Activated naive CD8-positive, alpha-beta T cell treated with anti-CD3 and anti-CD28 coated beads, Interleukin-2, amount 10 ng/mL, durations not matched to agents 7 days and 5 days (primary cell): ENCODE data around the gene FRK. TPM values are rescaled to one million over a fixed set of nuclear protein-coding genes. Genes with fewer than 3 reads are reported as not detected.

ENCODE experiments used
- ATAC-seq: fragments of 150-1000 bp; cut with Tn5 transposase; one replicate; pipeline ENCODE4 v1.10.0; 2021; ENCODE audit warnings: low read depth, moderate library complexity
- POLR2A ChIA-PET: fragments of 350-600 bp; sonication (Branson Sonifier 250); formaldehyde crosslinking; loops from one replicate; lab custom pipeline; 2021; ENCODE audit warnings: antibody characterized with exemption; lab: Charles Lee
- DNase-seq: peaks from one replicate; pipeline ENCODE4 v3.0.0; 2021
- H3K27ac Mint-ChIP-seq: one replicate; pipeline ENCODE4 v1.8.0; 2022; ENCODE audit warnings: mild to moderate bottlenecking, mixed read lengths
- H3K27me3 Mint-ChIP-seq: one replicate; pipeline ENCODE4 v1.8.0; 2022; ENCODE audit warnings: mild to moderate bottlenecking, moderate library complexity, mixed read lengths
- H3K36me3 Mint-ChIP-seq: one replicate; pipeline ENCODE4 v1.8.0; 2021; ENCODE audit warnings: mild to moderate bottlenecking, mixed read lengths
- H3K4me1 Mint-ChIP-seq: one replicate; pipeline ENCODE4 v1.8.0; 2021; ENCODE audit warnings: mixed read lengths
- H3K4me3 Mint-ChIP-seq: one replicate; pipeline ENCODE4 v1.8.0; 2022; ENCODE audit warnings: mild to moderate bottlenecking, moderate library complexity, mixed read lengths
- H3K9me3 Mint-ChIP-seq: one replicate; pipeline ENCODE4 v1.8.0; 2021; ENCODE audit warnings: mixed read lengths
- total RNA-seq, 2 experiments: library from RNA; stranded (reverse); gene quantifications; one replicate each; pipeline ENCODE4 v1.2.3, GENCODE V29; 2021

FRK gene, protein sequence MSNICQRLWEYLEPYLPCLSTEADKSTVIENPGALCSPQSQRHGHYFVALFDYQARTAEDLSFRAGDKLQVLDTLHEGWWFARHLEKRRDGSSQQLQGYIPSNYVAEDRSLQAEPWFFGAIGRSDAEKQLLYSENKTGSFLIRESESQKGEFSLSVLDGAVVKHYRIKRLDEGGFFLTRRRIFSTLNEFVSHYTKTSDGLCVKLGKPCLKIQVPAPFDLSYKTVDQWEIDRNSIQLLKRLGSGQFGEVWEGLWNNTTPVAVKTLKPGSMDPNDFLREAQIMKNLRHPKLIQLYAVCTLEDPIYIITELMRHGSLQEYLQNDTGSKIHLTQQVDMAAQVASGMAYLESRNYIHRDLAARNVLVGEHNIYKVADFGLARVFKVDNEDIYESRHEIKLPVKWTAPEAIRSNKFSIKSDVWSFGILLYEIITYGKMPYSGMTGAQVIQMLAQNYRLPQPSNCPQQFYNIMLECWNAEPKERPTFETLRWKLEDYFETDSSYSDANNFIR
- total RNA-seq = under 1 TPM; 0.03 to 0.06 TPM

DNA sequence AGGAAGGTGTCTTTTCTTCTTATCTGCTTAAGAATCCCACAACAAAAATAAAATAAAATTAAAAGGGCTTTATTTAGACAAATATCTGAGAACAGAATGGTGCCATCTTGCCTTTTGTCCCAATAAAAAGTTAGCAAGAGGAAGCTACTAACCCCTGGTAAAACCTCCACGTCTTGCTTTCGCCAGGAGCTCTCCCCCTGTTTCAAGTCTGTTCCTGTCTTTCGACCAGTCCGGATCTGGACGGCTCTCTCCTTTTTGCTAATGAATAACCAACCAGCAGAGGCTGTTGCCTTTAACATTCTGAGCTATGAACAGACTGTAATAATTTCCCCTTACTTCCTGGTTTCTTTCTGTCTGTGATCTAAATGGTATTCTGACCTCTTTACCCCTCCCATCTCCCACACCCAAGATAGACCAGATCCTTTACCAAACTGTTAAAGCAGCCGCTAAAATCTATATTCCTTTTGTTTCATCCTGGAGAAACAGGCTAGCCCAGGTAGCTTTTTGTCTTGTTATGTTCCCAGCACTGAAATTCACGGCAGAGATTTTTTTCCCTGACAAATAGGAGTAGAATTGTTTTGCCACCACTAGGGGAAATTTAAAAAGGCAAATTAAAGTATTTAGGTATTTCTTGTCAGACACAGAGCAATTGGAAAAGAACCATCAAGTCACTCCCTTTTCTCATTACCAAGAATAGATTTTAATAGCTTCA lies at the start of gene FRK:
FRK (minus strand) TSS at position 320 of the 712 bp plus-strand sequence. CDS start 580 bp downstream, outside the sequence.
- DNase-seq = no peak
- H3K27me3 Mint-ChIP-seq = peaks cover 18% of the 10 kb centered on the region
- POLR2A ChIA-PET = no interaction called here
- no peak within 1 kb of the TSS for H3K27ac Mint-ChIP-seq
- H3K36me3 Mint-ChIP-seq = no peaks in the 10 kb centered on the region
- ATAC-seq = no peak
- no peaks in the 10 kb centered on the region for H3K4me1 Mint-ChIP-seq
- H3K9me3 Mint-ChIP-seq = no peaks in the 10 kb centered on the region
- no peak within 1 kb of the TSS for H3K4me3 Mint-ChIP-seq

GRCh38 chr6:116108836-116109235 lies 48.1 kb upstream of the FRK start:
- Mint-ChIP-seq H3K27me3 (no peaks in the 10 kb centered on the region), H3K9me3 (no peaks in the 10 kb centered on the region), H3K27ac (no peak overlapping the region), H3K36me3 (peaks cover 12% of the 10 kb centered on the region), H3K4me3 (no peak overlapping the region), H3K4me1 (peaks cover 11% of the 10 kb centered on the region)
- no peak for DNase-seq
- POLR2A ChIA-PET = interaction anchor here (0.7 kb wide), 1 partner anchor 8 kb away, joined by 3 read pairs; the partner anchor contains the start of gene NT5DC1
- no peak for ATAC-seq

DNA sequence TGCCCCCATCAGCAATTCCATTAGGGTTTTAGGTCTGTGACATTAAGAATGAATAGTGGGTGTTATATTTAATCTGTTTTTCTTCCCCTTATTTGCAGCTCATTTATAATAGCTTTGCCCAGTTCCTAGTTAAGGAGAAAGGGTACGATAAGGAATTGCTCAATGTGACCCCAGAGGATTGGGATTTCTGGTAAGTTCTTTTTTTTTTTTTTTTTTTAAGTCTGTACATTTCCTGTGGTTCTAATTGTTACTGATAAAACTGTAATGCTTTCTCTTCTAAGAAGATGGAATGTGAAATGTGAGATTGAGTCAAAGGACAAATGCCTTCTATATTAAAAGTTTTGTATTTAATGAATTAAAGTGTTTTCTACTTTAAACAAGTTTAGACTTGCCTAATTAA lies 45.5 kb upstream of the FRK start:
- H3K4me3 Mint-ChIP-seq = no peak overlapping the region
- H3K9me3 Mint-ChIP-seq = no peaks in the 10 kb centered on the region
- DNase-seq (no peak), ATAC-seq (no peak)
- POLR2A ChIA-PET = no interaction called here
- H3K27me3 Mint-ChIP-seq = no peaks in the 10 kb centered on the region
- H3K36me3 Mint-ChIP-seq = peaks cover 14% of the 10 kb centered on the region
- peaks cover 27% of the 10 kb centered on the region for H3K4me1 Mint-ChIP-seq
- H3K27ac Mint-ChIP-seq = no peak overlapping the region

GRCh38 chr6:116105247-116105646 lies 44.6 kb upstream of the FRK start:
- Mint-ChIP-seq H3K4me3 (no peak overlapping the region), H3K9me3 (no peaks in the 10 kb centered on the region), H3K4me1 (peaks cover 28% of the 10 kb centered on the region), H3K27ac (no peak overlapping the region), H3K36me3 (peaks cover 10% of the 10 kb centered on the region), H3K27me3 (no peaks in the 10 kb centered on the region)
- POLR2A ChIA-PET = no interaction called here
- DNase-seq (no peak), ATAC-seq (no peak)

DNA sequence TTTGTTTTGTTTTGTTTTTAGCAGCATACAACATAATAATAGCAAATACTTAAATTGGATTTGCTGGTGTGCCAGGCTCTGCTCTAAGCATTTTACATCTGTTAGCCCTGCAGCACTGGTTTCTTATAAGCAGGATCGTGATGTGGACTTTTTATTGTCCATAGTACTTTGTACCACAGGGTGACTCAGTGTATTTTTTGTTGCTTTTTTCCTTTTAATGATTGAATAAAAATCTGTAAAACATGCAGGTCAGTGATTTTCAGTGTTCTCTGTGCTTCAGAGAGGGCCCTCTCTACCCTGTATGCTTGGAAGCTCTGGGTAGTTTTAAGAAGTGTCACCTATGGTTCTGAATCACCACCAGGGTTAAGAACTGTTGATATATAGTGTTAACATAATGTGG lies 43.9 kb upstream of the FRK start:
- Mint-ChIP-seq H3K27me3 (no peaks in the 10 kb centered on the region), H3K36me3 (peaks cover 9% of the 10 kb centered on the region), H3K27ac (no peak overlapping the region), H3K4me1 (peaks cover 33% of the 10 kb centered on the region), H3K9me3 (no peaks in the 10 kb centered on the region), H3K4me3 (no peak overlapping the region)
- ATAC-seq (no peak), DNase-seq (no peak)
- POLR2A ChIA-PET = no interaction called here

- DNase-seq = no peak
- H3K27me3 Mint-ChIP-seq = no peaks in the 10 kb centered on the region
- peaks cover 4% of the 10 kb centered on the region for H3K36me3 Mint-ChIP-seq
- POLR2A ChIA-PET = interaction anchor here (0.7 to 1.2 kb wide), 2 partner anchors 151 to 177 kb away, joined by 3 read pairs; partner anchors contain the start of genes TSPYL1 and TSPYL4
- H3K4me3 Mint-ChIP-seq = no peak overlapping the region
- peaks cover 33% of the 10 kb centered on the region for H3K4me1 Mint-ChIP-seq
- H3K27ac Mint-ChIP-seq = no peak overlapping the region
- no peak for ATAC-seq
- no peaks in the 10 kb centered on the region for H3K9me3 Mint-ChIP-seq
Observed at GRCh38 chr6:116102873-116103272, 42.2 kb upstream of the FRK start.

DNA sequence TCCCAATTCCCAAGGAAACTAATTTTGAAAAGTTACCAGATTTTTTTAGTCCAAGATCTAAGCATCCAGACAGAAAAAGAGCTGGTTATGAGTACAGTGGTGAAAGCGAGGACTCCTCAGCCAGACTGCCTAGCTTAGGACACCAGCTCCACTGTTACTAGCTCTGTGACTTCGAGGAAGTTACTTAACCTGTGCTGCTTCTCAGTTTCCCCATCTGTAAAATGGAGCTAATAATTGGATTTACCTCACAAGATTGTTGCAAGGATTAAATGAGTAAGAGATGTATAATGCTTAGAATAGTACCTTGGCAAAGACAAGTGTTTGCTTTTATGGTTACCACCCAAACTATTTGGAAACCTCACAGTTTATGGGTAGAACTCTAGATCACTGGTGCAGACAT lies 41.1 kb upstream of the FRK start:
- no peak for DNase-seq
- ATAC-seq = no peak
- H3K27me3 Mint-ChIP-seq = no peaks in the 10 kb centered on the region
- H3K4me1 Mint-ChIP-seq = peaks cover 33% of the 10 kb centered on the region
- peak overlapping the region; percentile 94 for H3K4me3 Mint-ChIP-seq
- POLR2A ChIA-PET = interaction anchor here (1.2 to 2.0 kb wide), 2 partner anchors 152 to 177 kb away, joined by 3 to 10 read pairs; partner anchors contain the start of genes TSPYL1 and TSPYL4
- no peaks in the 10 kb centered on the region for H3K9me3 Mint-ChIP-seq
- peaks cover 2% of the 10 kb centered on the region for H3K36me3 Mint-ChIP-seq
- peak overlapping the region; percentile 87 for H3K27ac Mint-ChIP-seq

GRCh38 chr6:116101302-116101718 lies 40.6 kb upstream of the FRK start:
- no peaks in the 10 kb centered on the region for H3K27me3 Mint-ChIP-seq
- H3K4me3 Mint-ChIP-seq = peak overlapping the region; percentile 94
- POLR2A ChIA-PET = interaction anchor here (0.6 to 2.0 kb wide), 4 partner anchors 13 to 470 kb away, joined by 3 to 10 read pairs (median 4); partner anchors contain the start of genes RWDD1 and TSPYL1
- ATAC-seq (peak; percentile 1), DNase-seq (no peak)
- H3K27ac Mint-ChIP-seq = peak overlapping the region; percentile 87
- peaks cover 33% of the 10 kb centered on the region for H3K4me1 Mint-ChIP-seq
- H3K36me3 Mint-ChIP-seq = peaks cover 2% of the 10 kb centered on the region
- H3K9me3 Mint-ChIP-seq = no peaks in the 10 kb centered on the region

DNA sequence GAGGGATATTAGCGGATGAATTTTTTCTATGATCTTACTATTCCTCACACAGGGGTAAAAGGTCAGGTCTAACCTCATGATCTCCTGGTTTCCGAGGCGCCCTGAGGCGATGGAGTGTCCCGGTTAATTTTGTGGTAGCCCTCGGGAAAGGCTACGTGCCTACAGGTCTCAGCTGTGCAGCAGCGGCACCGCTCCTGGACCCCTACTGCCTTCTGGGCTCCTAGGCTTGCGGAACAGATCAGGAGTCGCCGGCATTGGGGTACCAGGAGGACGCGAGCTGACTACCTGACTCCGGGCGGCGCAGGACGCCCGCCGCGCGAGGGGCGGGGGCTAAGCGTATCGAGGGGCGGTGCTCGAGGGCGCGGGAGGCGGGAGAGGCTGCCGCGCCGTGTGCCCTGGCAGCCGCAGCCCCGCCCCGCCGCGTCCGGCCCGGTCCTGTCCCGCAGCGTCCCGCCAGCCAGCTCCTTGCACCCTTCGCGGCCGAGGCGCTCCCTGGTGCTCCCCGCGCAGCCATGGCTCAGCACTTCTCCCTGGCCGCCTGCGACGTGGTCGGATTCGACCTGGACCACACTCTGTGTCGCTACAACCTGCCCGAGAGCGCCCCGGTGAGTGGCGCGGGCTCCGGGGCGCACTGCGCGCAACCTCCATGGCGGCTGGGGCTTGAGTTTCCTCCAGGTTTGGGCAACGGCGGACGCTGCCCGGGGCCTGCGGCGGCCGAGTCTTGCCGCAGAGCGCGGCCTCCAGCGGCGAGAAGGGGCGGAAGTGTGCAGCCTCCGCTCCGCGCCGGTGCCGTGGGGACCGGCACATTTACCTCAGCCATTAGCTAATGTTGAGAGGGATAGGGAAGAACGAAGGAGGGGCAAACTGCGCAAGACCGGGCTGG lies 40.0 kb upstream of the FRK start, which contains the start of gene NT5DC1:
NT5DC1 (plus strand) TSS at position 435 of the 883 bp plus-strand sequence; CDS start at position 513, 78 bp downstream.
- Mint-ChIP-seq H3K27ac (peak within 1 kb of the TSS; percentile 87), H3K36me3 (peaks cover 2% of the 10 kb centered on the region), H3K4me3 (peak within 1 kb of the TSS; percentile 94), H3K4me1 (peaks cover 31% of the 10 kb centered on the region), H3K27me3 (no peaks in the 10 kb centered on the region), H3K9me3 (peaks cover 3% of the 10 kb centered on the region)
- peak; percentile 93 for ATAC-seq
- POLR2A ChIA-PET = interaction anchor here (0.6 to 2.0 kb wide), 7 partner anchors 8 to 471 kb away, joined by 3 to 10 read pairs (median 4); partner anchors contain the start of genes RWDD1, TSPYL1 and TSPYL4
- DNase-seq = peak; percentile 91

- ATAC-seq (no peak), DNase-seq (no peak)
- peaks cover 24% of the 10 kb centered on the region for H3K4me1 Mint-ChIP-seq
- H3K36me3 Mint-ChIP-seq = peaks cover 2% of the 10 kb centered on the region
- POLR2A ChIA-PET = no interaction called here
- peaks cover 4% of the 10 kb centered on the region for H3K9me3 Mint-ChIP-seq
- no peak overlapping the region for H3K4me3 Mint-ChIP-seq
- no peak overlapping the region for H3K27ac Mint-ChIP-seq
- no peaks in the 10 kb centered on the region for H3K27me3 Mint-ChIP-seq
Observed at GRCh38 chr6:116099036-116099435, 38.3 kb upstream of the FRK start.

DNA sequence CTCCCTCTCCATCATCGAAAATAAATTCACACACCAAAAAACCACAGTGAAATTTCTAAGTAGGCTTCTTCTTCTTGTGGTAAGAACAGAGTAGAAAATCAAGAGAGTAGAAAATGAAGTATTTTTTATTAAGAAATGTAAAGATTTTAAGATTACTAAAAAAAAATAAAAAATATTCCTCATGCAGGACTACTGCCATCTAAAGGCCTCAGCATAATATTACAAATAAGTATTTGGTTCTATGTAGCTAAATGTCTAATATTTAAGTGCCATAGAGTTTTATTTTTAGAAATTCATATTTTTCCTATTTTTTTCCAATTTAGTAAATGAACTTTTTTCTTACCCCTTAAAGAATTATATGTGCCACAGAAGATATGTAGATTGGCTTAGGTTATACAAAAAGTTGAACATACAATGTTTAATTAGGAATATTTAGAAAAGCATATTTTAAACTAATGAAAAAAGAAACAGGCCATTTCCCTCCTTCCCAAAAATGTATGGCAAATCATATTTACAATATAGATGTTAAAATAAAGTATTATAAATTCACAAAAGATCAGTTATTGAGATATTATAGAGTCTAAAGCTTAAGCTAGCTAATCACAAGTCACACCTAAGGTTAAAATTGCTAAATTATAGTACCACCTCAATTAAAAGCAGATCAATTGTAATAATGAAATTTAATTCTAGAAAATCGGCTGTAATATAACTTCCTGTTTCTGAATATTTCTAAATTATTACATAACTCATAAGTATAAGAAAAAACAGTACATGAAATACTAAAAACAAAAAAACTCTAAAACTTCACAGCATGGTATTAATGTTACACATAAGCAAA lies 36.5 kb upstream of the FRK start:
- Mint-ChIP-seq H3K27ac (no peak overlapping the region), H3K4me3 (no peak overlapping the region), H3K4me1 (peaks cover 14% of the 10 kb centered on the region), H3K36me3 (no peaks in the 10 kb centered on the region), H3K27me3 (no peaks in the 10 kb centered on the region), H3K9me3 (peaks cover 4% of the 10 kb centered on the region)
- POLR2A ChIA-PET = no interaction called here
- DNase-seq (no peak), ATAC-seq (no peak)
